Thyroid gland (tissue), 4 donors: Measurements from ENCODE around the gene ARL15. TPM values are rescaled to one million over a fixed set of nuclear protein-coding genes. Genes with fewer than 3 reads are reported as not detected.

Experiments used
- DNase-seq, 2 donors: peaks; one replicate each; pipeline ENCODE4 v3.0.0-alpha.2; 2019
- H3K27ac ChIP-seq, 3 donors: fragments of 200-600 bp; sonication (generic); 1 replicate in 2 of 3; 2 replicates in 1 of 3; pipeline ENCODE4 v1.5.1; 2016 to 2019; ENCODE audit warnings: mild to moderate bottlenecking in 1 of 3, moderate library complexity in 1 of 3
- H3K27me3 ChIP-seq: fragments of 200-600 bp; sonication (generic); one replicate; pipeline ENCODE4 v1.5.1; 2019
- H3K36me3 ChIP-seq, 2 donors: fragments of 200-600 bp; sonication (generic); one replicate each; pipeline ENCODE4 v1.5.1; 2016 to 2019
- H3K4me1 ChIP-seq, 2 donors: fragments of 200-600 bp; sonication (generic); one replicate each; pipeline ENCODE4 v1.5.1; 2017 to 2019
- H3K4me3 ChIP-seq, 3 donors: fragments of 200-600 bp; sonication (generic); replicated peaks in 1 of 3; 1 replicate in 2 of 3; 2 replicates in 1 of 3; pipeline ENCODE4 v1.5.1; 2016; ENCODE audit warnings: mild to moderate bottlenecking in 1 of 3
- H3K9me3 ChIP-seq: fragments of 200-600 bp; sonication (generic); one replicate; pipeline ENCODE4 v1.5.1; 2017
- CTCF ChIP-seq, 6 experiments: fragments of 200-600 bp in 3 of 6; fragments of 450-650 bp in 3 of 6; sonication (generic) in 3 of 6; IDR thresholded peaks; one replicate each; pipeline ENCODE4 v1.5.1; 2016 to 2019; ENCODE audit warnings: antibody characterized with exemption in 6 of 6, mild to moderate bottlenecking in 2 of 6, inconsistent platforms in 1 of 6, moderate library complexity in 1 of 6
- POLR2A ChIP-seq, 2 donors: fragments of 450-650 bp; IDR thresholded peaks; one replicate each; pipeline ENCODE4 v1.6.1; 2017; ENCODE audit warnings: antibody characterized with exemption in 2 of 2, mild to moderate bottlenecking in 2 of 2, moderate library complexity in 1 of 2
- WGBS, 2 donors: methylation state at CpG; one replicate each; pipeline ENCODE4 v1.1.5; 2017; 5-methylcytosine and 5-hydroxymethylcytosine counted together
- intact Hi-C: fragments of 100-400 bp; cut with DNase I; formaldehyde crosslinking; loops from one replicate; pipeline ENCODE4 v1.15.1; 2023
- total RNA-seq, 4 donors: library from RNA; depleted of rRNA; stranded (reverse); fragments of >200 nt; gene quantifications; one replicate each; pipeline ENCODE4 v1.2.3, GENCODE V29; 2016

Gene ARL15
- total RNA-seq, 4 donors from 2014 or later = 23.2 to 39.0 (median 29.5) TPM

- no peaks in the 10 kb centered on the region for H3K36me3 ChIP-seq
- H3K4me1 ChIP-seq = peaks cover 0 to 13% of the 10 kb centered on the region in 2 donors
- intact Hi-C loops = no loop called here
- 72 to 79% methylated on average over 7 of the region's 7 CpGs for whole genome bisulfite sequencing, 2 donors
- DNase-seq = no peak
- H3K27ac ChIP-seq = no peak overlapping the region
- H3K4me3 ChIP-seq = no peak overlapping the region
- TF ChIP-seq CTCF (IDR thresholded peaks at IDR 0.05) (no peak), POLR2A (IDR thresholded peaks at IDR 0.05) (no peak)
- no peaks in the 10 kb centered on the region for H3K9me3 ChIP-seq
- H3K27me3 ChIP-seq = no peaks in the 10 kb centered on the region
These were observed 365.4 kb downstream of the ARL15 start for GRCh38 chr5:53944981-53945380.

GRCh38 chr5:53943938-53944337 is 366.4 kb downstream of the ARL15 start:
- WGBS, 2 donors = 91 to 97% methylated on average over 1 of the region's 1 CpG
- Histone ChIP-seq H3K4me1 (peaks cover 0 to 8% of the 10 kb centered on the region in 2 donors), H3K27ac (no peak overlapping the region), H3K9me3 (no peaks in the 10 kb centered on the region), H3K27me3 (no peaks in the 10 kb centered on the region), H3K36me3 (no peaks in the 10 kb centered on the region), H3K4me3 (no peak overlapping the region)
- intact Hi-C loops = no loop called here
- no peak for DNase-seq
- no peak for TF ChIP-seq POLR2A (IDR thresholded peaks at IDR 0.05)
- no peak for TF ChIP-seq CTCF (IDR thresholded peaks at IDR 0.05)

GRCh38 chr5:53942724-53943123 is 367.6 kb downstream of the ARL15 start:
- Histone ChIP-seq H3K4me3 (no peak overlapping the region), H3K9me3 (no peaks in the 10 kb centered on the region), H3K4me1 (no peaks in the 10 kb centered on the region), H3K27ac (no peak overlapping the region), H3K27me3 (no peaks in the 10 kb centered on the region), H3K36me3 (no peaks in the 10 kb centered on the region)
- 79 to 90% methylated on average over 6 of the region's 6 CpGs for WGBS, 2 donors
- intact Hi-C loops = no loop called here
- TF ChIP-seq POLR2A (IDR thresholded peaks at IDR 0.05) (no peak), CTCF (IDR thresholded peaks at IDR 0.05) (no peak)
- DNase-seq = no peak

GRCh38 chr5:53940921-53941320 is 369.5 kb downstream of the ARL15 start:
- TF ChIP-seq POLR2A (IDR thresholded peaks at IDR 0.05) = no peak
- no peak for TF ChIP-seq CTCF (IDR thresholded peaks at IDR 0.05)
- WGBS, 2 donors = 90 to 100% methylated on average over 1 of the region's 1 CpG
- Histone ChIP-seq H3K4me3 (no peak overlapping the region), H3K36me3 (no peaks in the 10 kb centered on the region), H3K27ac (no peak overlapping the region), H3K4me1 (no peaks in the 10 kb centered on the region), H3K9me3 (no peaks in the 10 kb centered on the region), H3K27me3 (no peaks in the 10 kb centered on the region)
- intact Hi-C loops = no loop called here
- DNase-seq = no peak

GRCh38 chr5:53937467-53937866 is 372.9 kb downstream of the ARL15 start:
- Histone ChIP-seq H3K27ac (no peak overlapping the region), H3K36me3 (no peaks in the 10 kb centered on the region), H3K27me3 (no peaks in the 10 kb centered on the region), H3K4me1 (no peaks in the 10 kb centered on the region), H3K4me3 (no peak overlapping the region), H3K9me3 (no peaks in the 10 kb centered on the region)
- DNase-seq = no peak
- intact Hi-C loops = no loop called here
- WGBS, 2 donors = 86 to 87% methylated on average over 2 of the region's 2 CpGs
- TF ChIP-seq POLR2A (IDR thresholded peaks at IDR 0.05) = no peak
- TF ChIP-seq CTCF (IDR thresholded peaks at IDR 0.05) = no peak
